Colonic mucosa (tissue), 4 donors: Measurements from ENCODE around the gene SCYGR1. TPM values are rescaled to one million over a fixed set of nuclear protein-coding genes. Genes with fewer than 3 reads are reported as not detected.

Experiments
- DNase-seq: peaks from one replicate; pipeline ENCODE4 v3.0.0-alpha.2; 2020
- H3K27ac ChIP-seq: fragments of 200-600 bp; one replicate; pipeline ENCODE4 v1.8.0; 2021
- H3K27me3 ChIP-seq: fragments of 200-600 bp; one replicate; pipeline ENCODE4 v1.8.0; 2021
- H3K36me3 ChIP-seq: fragments of 200-600 bp; one replicate; pipeline ENCODE4 v1.8.0; 2021
- H3K4me1 ChIP-seq: fragments of 200-600 bp; one replicate; pipeline ENCODE4 v1.8.0; 2021; ENCODE audit warnings: mild to moderate bottlenecking
- H3K4me3 ChIP-seq: fragments of 200-600 bp; one replicate; pipeline ENCODE4 v1.8.0; 2021
- H3K9ac ChIP-seq, 2 donors: one replicate each; pipeline ENCODE4 v1.7.0; 2013; ENCODE audit warnings: control low read depth in 2 of 2, low read depth in 2 of 2, low read length in 2 of 2
- H3K9me3 ChIP-seq: fragments of 200-600 bp; one replicate; pipeline ENCODE4 v1.8.0; 2021
- intact Hi-C: fragments of 100-400 bp; cut with DNase I; formaldehyde crosslinking; loops from one replicate; pipeline ENCODE4 v1.14.1; 2022
- total RNA-seq, 2 donors: library from RNA; stranded (reverse); fragmentation: NEBNext Ultra II Directional in 1 of 2; extraction: Animal tissue kit (Norgen Biotek cat#: 25700) in 1 of 2; gene quantifications; one replicate each; pipeline ENCODE4 v1.2.1, GENCODE V29; 2021
- TF ChIP-seq, protein P1 (sequence below): fragments of 200-600 bp; IDR thresholded peaks from one replicate; pipeline ENCODE4 v1.8.0; 2022; ENCODE audit warnings: antibody characterized with exemption, mild to moderate bottlenecking
- donor health status: healthy.
- donor health status: DM: no; HTN: no; CAD: no.
- donor health status: DM: no; HTN: no; CAD: no.

SCYGR1 gene
- total RNA-seq, 2 donors from 2014 or later, result not detected

GRCh38 chr2:227401550-227401949 is 13.8 kb upstream of the SCYGR1 start:
- H3K9me3 ChIP-seq, result no peaks in the 10 kb centered on the region
- no peak overlapping the region for H3K27ac ChIP-seq
- TF ChIP-seq, protein P1, sequence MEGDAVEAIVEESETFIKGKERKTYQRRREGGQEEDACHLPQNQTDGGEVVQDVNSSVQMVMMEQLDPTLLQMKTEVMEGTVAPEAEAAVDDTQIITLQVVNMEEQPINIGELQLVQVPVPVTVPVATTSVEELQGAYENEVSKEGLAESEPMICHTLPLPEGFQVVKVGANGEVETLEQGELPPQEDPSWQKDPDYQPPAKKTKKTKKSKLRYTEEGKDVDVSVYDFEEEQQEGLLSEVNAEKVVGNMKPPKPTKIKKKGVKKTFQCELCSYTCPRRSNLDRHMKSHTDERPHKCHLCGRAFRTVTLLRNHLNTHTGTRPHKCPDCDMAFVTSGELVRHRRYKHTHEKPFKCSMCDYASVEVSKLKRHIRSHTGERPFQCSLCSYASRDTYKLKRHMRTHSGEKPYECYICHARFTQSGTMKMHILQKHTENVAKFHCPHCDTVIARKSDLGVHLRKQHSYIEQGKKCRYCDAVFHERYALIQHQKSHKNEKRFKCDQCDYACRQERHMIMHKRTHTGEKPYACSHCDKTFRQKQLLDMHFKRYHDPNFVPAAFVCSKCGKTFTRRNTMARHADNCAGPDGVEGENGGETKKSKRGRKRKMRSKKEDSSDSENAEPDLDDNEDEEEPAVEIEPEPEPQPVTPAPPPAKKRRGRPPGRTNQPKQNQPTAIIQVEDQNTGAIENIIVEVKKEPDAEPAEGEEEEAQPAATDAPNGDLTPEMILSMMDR, result no peak
- no peaks in the 10 kb centered on the region for H3K36me3 ChIP-seq
- intact Hi-C loops, result loop anchor here (5.0 to 10.0 kb wide), 3 partner anchors 253 to 463 kb away; no protein-coding TSS in a partner anchor
- no peaks in the 10 kb centered on the region for H3K27me3 ChIP-seq
- DNase-seq, result no peak
- H3K4me3 ChIP-seq, result no peak overlapping the region
- peaks cover 3% of the 10 kb centered on the region for H3K4me1 ChIP-seq
- no peak overlapping the region for H3K9ac ChIP-seq

- Histone ChIP-seq H3K9me3 (no peaks in the 10 kb centered on the region), H3K27ac (no peak overlapping the region), H3K9ac (no peak overlapping the region), H3K27me3 (no peaks in the 10 kb centered on the region), H3K4me1 (no peaks in the 10 kb centered on the region), H3K36me3 (no peaks in the 10 kb centered on the region), H3K4me3 (no peak overlapping the region)
- TF ChIP-seq, protein P1, result no peak
- intact Hi-C loops, result no loop called here
- DNase-seq, result no peak
These were observed 11.2 kb upstream of the SCYGR1 start for GRCh38 chr2:227398684-227399670.

- TF ChIP-seq, protein P1, result no peak
- Histone ChIP-seq H3K27ac (no peak overlapping the region), H3K9me3 (no peaks in the 10 kb centered on the region), H3K9ac (no peak overlapping the region), H3K4me3 (no peak overlapping the region), H3K27me3 (no peaks in the 10 kb centered on the region), H3K36me3 (no peaks in the 10 kb centered on the region), H3K4me1 (no peaks in the 10 kb centered on the region)
- intact Hi-C loops, result no loop called here
- DNase-seq, result no peak
These were observed 9.8 kb upstream of the SCYGR1 start for GRCh38 chr2:227397562-227397961.

- H3K9me3 ChIP-seq, result no peaks in the 10 kb centered on the region
- H3K36me3 ChIP-seq, result no peaks in the 10 kb centered on the region
- TF ChIP-seq, protein P1, result no peak
- no peak overlapping the region for H3K27ac ChIP-seq
- H3K4me3 ChIP-seq, result no peak overlapping the region
- intact Hi-C loops, result no loop called here
- H3K27me3 ChIP-seq, result no peaks in the 10 kb centered on the region
- H3K9ac ChIP-seq, result no peak overlapping the region
- no peaks in the 10 kb centered on the region for H3K4me1 ChIP-seq
- no peak for DNase-seq
These were observed 7.8 kb upstream of the SCYGR1 start for GRCh38 chr2:227395556-227395955.

DNA sequence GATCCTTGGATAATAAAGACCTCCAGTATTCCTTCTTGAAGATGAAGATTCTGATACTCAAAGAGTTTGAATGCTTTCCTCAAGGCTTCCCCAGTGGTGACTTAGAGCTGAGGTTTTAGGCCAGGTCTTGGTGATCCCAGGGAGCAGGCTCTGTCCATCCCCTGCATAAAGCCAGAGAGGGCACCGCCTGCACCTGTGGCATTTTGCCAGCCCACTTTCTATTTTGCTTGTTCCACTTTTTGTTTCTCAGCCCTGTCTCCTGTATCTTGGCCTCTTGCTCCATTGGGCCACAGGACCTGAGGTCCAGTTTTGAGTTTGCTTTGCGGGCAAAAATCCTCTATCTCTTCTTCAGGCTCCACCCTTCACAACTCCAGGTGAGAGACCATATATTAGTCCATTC is 6.7 kb upstream of the SCYGR1 start:
- intact Hi-C loops, result no loop called here
- Histone ChIP-seq H3K27me3 (no peaks in the 10 kb centered on the region), H3K4me3 (no peak overlapping the region), H3K4me1 (no peaks in the 10 kb centered on the region), H3K9me3 (no peaks in the 10 kb centered on the region), H3K9ac (no peak overlapping the region), H3K27ac (no peak overlapping the region), H3K36me3 (no peaks in the 10 kb centered on the region)
- DNase-seq, result no peak
- TF ChIP-seq, protein P1, result no peak
